Jurkat, Clone E6-1 (cell line): ENCODE results near the gene CCAR1. TPM values are rescaled to one million over a fixed set of nuclear protein-coding genes. Genes with fewer than 3 reads are reported as not detected.
"Not testable (repeated sequence)": the region's sequence is repeated elsewhere in the genome, so short reads cannot be mapped to it uniquely, and the experiment has no call there.

Source experiments
- DNase-seq: peaks from one replicate; pipeline ENCODE4 v3.0.0-alpha.2; 2011; ENCODE audit warnings: low read depth, low spot score
- H3K4me3 ChIP-seq: 2 replicates; pipeline ENCODE4 v1.5.1; 2011; ENCODE audit warnings: mild to moderate bottlenecking, low read length, control low read depth, moderate library complexity
- polyA plus RNA-seq: library from polyadenylated mRNA; unstranded; fragments of >200 nt; gene quantifications from one replicate; pipeline ENCODE4 v1.2.1, GENCODE V29; 2012; ENCODE audit warnings: missing spikeins; ENCODE audit not compliant: insufficient read length, insufficient read depth

Gene CCAR1, protein sequence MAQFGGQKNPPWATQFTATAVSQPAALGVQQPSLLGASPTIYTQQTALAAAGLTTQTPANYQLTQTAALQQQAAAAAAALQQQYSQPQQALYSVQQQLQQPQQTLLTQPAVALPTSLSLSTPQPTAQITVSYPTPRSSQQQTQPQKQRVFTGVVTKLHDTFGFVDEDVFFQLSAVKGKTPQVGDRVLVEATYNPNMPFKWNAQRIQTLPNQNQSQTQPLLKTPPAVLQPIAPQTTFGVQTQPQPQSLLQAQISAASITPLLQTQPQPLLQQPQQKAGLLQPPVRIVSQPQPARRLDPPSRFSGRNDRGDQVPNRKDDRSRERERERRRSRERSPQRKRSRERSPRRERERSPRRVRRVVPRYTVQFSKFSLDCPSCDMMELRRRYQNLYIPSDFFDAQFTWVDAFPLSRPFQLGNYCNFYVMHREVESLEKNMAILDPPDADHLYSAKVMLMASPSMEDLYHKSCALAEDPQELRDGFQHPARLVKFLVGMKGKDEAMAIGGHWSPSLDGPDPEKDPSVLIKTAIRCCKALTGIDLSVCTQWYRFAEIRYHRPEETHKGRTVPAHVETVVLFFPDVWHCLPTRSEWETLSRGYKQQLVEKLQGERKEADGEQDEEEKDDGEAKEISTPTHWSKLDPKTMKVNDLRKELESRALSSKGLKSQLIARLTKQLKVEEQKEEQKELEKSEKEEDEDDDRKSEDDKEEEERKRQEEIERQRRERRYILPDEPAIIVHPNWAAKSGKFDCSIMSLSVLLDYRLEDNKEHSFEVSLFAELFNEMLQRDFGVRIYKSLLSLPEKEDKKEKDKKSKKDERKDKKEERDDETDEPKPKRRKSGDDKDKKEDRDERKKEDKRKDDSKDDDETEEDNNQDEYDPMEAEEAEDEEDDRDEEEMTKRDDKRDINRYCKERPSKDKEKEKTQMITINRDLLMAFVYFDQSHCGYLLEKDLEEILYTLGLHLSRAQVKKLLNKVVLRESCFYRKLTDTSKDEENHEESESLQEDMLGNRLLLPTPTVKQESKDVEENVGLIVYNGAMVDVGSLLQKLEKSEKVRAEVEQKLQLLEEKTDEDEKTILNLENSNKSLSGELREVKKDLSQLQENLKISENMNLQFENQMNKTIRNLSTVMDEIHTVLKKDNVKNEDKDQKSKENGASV
- polyA plus RNA-seq = 85.3 TPM

DNA sequence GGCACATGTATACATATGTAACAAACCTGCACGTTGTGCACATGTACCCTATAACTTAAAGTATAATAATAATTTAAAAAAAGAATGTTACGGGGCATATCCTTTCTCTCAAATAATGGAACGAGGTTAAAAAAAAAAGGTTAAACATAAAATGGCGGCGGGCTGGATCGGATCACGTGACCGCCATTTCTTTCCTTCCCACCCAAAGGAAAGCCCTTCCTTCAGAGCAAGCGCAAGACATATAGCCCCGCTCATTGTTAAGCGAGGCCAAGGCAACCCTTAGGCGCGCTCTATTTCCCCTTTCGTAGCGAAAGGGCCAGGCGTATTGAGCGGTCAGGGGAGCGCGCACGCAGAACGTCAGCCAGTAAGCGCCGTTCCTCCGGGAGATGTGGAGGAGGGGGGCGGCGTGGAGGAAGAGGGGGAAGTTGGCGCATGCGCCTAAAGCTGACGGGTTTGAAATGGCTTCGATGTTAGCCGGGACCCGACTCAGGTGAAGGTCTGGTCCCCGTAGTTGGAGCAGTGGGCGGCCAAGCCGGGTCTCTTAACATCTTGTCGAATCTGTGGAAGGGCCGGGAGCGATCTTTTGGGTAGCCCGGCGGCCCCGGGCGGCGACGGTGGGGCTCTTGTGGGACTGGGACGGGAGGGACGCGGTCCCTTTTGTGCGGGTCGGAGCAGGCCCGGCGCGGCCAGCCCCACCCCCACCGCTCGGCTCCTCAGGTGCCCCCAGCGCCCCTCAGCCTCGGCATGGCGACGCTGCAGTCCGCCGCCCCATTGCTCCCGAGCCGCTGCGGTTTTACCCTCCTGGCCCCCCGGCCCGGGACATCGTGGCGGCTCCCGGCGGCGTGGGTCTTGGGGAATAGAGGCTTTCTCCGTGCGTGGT, at the start of gene CCAR1:
Gene CCAR1 (plus strand): TSS at position 447 of the 880 bp plus-strand sequence. CDS start 1,266 bp downstream, outside the sequence.
- peak; percentile 99 for DNase-seq
- H3K4me3 ChIP-seq = peak within 1 kb of the TSS; percentile 91

DNA sequence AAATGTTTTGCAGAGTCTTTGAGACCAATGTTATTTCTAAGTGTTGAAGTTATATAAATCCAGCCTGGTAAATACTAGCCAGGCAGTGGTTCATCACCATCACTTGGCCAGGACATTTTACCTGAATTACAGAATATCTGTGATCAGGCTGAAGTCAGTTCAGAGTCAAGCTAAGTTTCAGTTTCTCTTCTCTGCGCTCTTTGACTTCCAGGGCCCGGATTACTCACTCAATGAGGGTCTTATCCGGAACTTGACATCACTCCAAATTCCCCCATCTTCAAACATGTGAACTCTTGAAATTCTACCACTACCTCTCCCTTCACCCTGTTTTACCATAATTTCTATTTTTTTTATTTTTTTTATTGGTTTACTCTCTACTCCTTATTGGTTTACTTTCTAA, 36.6 kb upstream of the CCAR1 start:
- no peak overlapping the region for H3K4me3 ChIP-seq
- DNase-seq = no peak

DNA sequence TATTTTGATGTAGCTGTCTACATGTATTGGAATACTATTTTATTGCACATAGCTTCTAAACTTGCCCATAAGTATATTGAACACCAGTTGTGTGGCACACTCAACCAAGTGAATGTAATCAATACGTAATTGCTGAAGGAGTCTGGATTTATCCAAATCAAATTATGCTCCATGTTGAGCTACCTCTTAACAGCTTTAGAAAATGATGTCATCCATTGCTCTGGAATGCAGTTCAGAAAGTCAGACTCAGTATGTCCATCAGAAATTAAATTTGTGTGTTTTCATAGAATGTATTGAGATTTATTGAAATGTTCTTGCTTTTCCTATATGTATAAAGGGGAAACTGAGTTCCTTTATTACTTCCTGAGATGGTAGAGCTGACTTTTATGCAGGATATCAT, 25.0 kb upstream of the CCAR1 start:
- H3K4me3 ChIP-seq = no peak overlapping the region
- DNase-seq = no peak

DNA sequence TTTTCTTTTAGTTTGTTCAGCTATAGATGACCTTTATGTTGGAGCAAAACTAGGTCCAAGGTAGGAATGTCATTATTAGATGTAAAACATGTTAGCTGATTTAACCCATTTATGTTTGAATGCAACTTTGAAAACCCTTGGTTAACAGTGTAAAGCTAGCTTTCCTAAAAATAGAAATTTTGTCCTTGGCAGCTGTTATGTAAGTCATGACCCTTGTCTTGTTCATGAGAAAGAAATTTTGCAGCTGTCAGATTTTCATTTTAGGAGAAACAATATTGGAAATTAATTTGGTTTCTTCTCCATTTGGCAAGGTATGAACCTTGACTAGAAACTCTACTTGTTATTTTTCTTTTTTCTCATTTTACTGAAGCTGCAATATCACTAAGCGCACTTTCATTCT, 23.9 kb upstream of the CCAR1 start:
- no peak for DNase-seq
- no peak overlapping the region for H3K4me3 ChIP-seq

DNA sequence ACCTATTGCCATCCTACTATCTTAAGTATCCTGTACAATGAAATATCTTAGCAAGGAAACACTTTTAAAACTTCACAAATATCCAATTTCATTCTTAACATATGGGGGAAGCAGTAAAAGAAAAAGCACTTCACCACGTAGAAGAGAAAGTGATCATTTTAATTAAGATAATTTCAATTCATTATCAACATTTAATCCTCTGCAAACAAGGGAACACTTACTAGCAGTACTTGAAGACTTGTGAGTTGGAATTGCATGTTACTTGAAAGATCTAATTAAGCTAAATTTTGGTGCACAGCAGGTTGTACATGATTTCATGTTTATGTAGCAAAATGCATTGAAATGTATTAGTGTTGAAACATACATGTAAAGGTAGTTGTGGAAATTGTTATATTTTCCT, 20.8 kb upstream of the CCAR1 start:
- H3K4me3 ChIP-seq = no peak overlapping the region

DNA sequence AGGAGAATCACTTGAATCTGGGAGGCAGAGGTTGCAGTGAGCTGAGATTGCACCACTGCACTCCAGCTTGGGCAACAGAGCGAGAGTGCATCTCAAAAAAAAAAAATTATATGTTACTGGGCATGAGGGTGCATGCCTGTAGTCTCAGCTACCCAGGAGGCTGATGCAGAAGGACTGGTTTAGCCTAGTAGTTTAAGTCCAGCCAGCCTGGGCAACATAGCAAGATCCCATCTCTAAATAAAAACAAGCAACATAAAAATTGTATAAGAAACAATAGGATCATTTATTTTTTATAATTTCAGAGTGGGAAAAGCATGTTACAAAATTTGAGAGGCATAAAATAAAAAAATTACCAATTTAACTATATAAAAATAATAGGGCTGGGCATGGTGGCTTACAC, 15.5 kb upstream of the CCAR1 start:
- DNase-seq = no peak
- no peak overlapping the region for H3K4me3 ChIP-seq

More for the DNA sequence above, 20.8 kb upstream of the CCAR1 start:
- no peak for DNase-seq

DNA sequence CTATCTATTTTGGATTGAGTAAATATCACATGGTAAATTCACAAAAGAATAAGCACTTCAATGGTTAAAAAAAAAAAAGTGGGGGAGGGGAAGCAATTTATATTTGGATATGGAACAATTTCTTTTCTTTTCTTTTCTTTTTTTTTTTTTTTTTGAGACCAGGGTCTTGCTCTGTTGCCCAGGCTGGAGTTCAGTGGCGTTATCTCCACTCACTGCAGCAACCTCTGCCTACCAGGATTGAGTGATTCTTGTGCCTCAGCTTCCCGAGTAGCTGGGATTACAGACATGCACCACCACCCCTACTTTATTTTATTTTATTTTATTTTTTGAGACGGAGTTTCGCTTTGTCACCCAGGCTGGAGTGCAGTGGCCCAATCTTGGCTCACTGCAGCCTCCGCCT, 12.1 kb upstream of the CCAR1 start:
- DNase-seq = not testable (repeated sequence)

DNA sequence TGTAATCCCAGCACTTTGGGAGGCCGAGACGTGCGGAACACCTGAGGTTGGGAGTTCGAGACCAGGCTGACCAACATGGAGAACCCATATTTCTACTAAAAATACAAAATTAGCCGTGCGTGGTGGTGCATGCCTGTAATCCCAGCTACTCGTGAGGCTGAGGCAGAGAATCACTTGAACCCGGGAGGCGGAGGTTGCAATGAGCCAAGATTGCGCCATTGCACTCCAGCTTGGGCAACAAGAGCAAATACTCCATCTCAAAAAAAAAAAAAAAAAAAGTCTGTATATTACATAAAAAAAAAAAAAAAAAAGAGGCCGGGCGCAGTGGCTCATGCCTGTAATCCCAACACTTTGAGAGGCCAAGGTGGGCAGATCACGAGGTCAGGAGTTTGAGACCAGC, 8.0 kb upstream of the CCAR1 start:
- DNase-seq, H3K4me3 ChIP-seq: not testable (repeated sequence)

More for the DNA sequence above, 12.1 kb upstream of the CCAR1 start:
- H3K4me3 ChIP-seq = not testable (repeated sequence)

DNA sequence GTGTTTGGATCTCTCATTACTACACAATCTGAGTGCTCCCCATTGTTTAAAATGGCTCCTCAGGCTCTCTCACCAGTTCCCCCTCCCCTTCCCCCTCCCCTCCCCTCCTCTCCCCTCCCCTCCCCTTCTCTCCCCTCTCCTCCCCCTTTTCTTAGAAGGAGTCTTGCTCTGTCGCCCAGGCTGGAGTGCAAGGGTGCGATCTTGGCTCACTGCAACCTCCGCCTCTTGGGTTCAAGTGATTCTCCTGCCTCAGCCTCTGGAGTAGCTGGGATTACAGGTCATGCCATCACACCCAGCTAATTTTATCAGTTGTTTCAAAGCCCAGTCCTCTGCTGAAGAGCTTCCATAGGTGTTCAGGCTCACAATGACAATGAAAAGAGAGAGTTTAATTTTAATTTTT, 3.6 kb upstream of the CCAR1 start:
- H3K4me3 ChIP-seq = no peak overlapping the region
- no peak for DNase-seq

DNA sequence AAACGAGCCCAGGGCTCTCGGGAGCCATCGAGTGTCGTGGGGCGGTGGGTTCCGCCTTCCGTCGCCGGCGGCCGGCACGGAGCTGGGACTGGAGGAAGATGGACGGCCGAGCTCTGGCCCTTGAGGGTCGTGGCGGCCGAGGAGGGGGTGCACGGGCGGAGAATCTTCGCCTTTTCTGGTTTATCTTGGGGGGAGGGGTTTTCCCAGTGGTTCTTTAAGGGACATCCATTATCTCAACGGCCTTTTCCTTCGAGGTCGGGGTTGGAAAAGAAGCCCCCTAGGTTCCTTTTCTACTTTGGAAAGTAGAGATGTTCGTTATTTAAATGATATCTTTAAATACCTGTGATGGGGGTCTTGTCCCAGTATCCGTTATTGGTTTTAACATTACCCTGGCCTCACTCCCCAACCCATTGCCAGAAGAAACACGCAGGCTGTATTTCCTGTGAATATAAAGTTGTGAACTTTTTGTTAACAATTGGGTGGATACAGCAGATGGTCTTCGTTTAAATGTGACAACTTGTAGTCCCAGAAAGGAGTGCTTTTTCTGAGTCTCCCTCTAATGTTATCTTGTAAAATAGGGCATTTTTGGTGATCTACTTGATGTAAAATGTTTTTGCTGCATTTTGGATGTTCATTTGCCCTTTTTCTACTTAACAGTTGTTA, 765 bp downstream of the CCAR1 start:
- DNase-seq = no peak
- H3K4me3 ChIP-seq = peak overlapping the region; percentile 91

DNA sequence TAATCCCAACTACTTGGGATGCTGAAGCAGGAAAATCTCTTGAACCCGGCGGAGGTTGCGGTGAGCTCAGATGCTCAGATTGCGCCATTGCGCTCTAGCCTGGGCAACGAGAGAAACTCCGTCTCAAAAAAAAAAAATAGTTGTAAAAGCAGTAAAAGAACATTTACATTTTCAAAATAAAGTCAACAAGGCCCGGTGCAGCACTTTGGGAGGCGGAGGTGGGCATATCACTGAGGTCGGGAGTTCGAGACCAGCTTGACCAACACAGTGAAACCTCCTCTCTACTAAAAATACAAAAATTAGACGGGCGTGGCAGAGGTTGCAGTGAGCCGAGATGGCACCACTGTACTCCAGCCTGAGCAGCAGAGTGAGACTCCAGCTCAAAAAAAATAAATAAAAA, 4.0 kb downstream of the CCAR1 start:
- H3K4me3 ChIP-seq = no peak overlapping the region
- DNase-seq = no peak

DNA sequence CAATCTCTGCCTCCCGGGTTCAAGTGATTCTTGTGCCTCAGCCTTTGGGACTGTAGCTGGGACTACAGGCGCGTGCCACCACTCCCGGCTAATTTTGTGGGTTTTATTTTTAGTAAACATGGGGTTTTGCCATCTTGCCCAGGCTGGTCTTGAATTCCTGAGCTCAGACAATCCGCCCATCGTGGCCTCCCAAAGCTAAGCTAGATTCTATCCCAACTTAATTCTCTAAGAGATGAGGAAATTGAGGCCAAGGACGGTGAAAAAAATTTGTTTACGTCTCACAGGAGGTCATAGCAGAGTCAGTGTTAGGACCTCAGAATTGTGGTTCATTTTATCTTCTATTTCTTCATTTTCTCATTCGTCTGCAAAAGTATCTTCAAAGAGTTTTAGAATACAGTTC, 6.1 kb downstream of the CCAR1 start:
- H3K4me3 ChIP-seq = no peak overlapping the region
- no peak for DNase-seq

DNA sequence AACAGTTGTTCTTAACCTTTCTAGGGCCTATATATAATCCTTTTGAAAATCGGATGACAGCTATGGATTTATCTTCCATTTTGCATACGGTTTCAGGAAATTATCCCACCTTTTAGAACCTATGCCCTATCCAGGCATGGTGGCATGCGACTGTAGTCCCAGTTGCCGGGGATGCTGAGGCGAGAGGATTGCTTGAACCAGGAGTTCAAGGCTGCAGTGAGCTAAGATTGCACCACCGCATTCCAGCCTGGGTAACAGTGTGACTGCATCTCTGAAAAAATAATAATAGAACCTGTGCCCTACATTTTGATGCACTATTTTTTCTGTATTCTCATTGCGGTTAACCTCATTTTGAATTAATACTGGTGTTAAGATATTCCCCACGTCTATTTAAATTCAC, 11.6 kb downstream of the CCAR1 start:
- H3K4me3 ChIP-seq = no peak overlapping the region
- no peak for DNase-seq

DNA sequence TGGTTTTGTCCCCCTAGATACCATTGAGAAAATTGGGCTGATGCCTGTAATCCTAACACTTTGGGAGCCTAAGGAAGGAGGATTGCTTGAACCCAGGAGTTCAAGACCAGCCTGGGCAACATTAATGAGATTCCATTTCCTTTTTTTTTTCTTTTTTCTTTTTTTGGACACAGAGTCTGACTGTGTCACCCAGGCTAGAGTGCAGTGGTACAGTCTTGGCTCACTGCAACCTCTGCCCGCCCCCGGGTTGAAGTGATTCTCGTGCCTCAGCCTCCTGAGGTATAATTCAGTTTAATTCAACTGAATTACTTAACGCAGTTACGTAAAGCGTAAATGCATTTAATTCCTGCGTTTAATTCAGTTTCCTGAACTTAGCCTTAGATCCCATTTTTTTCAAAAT, 13.3 kb downstream of the CCAR1 start:
- no peak for DNase-seq
- no peak overlapping the region for H3K4me3 ChIP-seq

DNA sequence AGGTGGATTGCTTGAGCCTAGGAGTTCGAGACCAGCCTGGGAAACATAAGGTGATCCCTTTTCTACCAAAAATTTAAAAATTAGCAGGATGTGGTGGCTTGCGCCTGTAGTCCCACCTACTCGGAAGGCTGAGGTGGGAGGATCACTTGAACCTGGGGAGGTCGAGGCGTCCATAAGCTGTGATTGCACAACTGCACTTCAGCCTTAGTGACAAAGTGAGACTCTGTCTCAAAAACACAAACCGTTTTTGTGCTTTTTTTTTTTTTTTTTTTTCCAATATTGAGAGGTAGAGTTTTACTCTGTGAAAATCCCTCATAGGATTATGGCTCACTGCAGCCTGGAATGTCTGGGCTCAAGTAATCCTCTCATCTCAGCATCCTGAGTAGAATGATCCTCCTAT, 14.1 kb downstream of the CCAR1 start:
- DNase-seq = no peak
- H3K4me3 ChIP-seq = no peak overlapping the region

DNA sequence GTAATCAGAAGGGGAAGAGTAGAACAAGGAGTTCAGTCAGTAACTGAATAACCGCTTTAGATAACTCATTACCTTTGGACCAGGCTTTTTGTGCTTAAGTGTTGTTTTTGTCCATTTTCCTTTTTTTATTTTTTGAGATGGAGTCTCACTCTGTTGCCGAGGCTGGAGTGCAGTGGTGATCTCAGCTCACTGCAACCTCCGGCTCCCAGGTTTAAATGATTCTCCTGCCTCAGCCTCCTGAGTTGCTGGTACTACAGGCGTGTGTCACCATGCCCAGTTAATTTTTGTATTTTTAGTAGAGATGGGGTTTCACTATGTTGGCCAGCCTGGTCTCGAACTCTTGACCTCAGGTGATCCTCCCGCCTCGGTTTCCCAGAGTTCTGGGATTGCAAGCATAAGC, 14.7 kb downstream of the CCAR1 start:
- H3K4me3 ChIP-seq, DNase-seq: not testable (repeated sequence)

DNA sequence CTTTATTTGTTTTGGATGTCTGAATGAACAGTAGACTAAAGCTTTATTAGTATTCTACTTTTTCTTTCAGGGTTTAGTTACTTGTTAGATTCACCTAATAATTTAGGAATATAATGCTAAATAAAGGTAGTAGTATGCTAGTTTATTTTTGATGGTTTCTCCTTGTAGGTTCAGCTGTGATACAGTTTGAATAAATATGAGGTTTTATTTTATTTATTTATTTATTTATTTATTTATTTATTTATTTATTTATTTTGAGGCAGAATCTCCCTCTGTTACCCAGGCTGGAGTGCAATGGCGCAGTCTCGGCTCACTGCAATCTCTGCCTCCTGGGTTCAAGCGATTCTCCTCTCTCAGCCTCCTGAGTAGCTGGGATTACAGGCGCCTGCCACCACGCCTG, 19.6 kb downstream of the CCAR1 start:
- H3K4me3 ChIP-seq, DNase-seq: not testable (repeated sequence)

DNA sequence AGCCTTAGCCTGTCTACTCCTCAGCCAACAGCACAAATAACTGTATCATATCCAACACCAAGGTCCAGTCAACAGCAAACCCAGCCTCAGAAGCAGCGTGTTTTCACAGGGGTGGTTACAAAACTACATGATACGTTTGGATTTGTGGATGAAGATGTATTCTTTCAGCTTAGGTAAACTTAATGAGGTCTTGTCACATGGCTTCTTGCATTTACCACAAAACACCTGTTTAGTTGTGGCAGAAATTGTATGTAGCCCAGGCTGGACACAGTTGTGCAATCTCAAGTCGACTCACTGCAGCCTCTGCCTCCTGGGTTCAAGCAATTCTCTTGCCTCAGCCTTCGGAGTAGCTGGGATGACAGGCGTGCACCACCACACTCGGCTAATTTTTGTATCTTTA, 21.4 kb downstream of the CCAR1 start:
- H3K4me3 ChIP-seq = no peak overlapping the region
- no peak for DNase-seq
